G401 (cell line): Measurements from ENCODE around the gene ALDH1A2. TPM values are rescaled to one million over a fixed set of nuclear protein-coding genes. Genes with fewer than 3 reads are reported as not detected.

Source experiments
- DNase-seq: peaks from one replicate; pipeline ENCODE4 v3.0.0-alpha.2; 2015; ENCODE audit warnings: low spot score
- in situ Hi-C: cut with HindIII; loops from 2 replicates; pipeline ENCODE4 v1.10.0; 2016; ENCODE audit warnings: low sequenced_read_pairs, mixed read lengths
- total RNA-seq: library from RNA; depleted of rRNA; stranded (reverse); fragments of >200 nt; shearing (Covaris generic); gene quantifications from 2 replicates; pipeline ENCODE4 v1.2.3, GENCODE V29; 2014

The ALDH1A2 gene
- total RNA-seq, 1 experiment from 2014 or later = not detected

DNA sequence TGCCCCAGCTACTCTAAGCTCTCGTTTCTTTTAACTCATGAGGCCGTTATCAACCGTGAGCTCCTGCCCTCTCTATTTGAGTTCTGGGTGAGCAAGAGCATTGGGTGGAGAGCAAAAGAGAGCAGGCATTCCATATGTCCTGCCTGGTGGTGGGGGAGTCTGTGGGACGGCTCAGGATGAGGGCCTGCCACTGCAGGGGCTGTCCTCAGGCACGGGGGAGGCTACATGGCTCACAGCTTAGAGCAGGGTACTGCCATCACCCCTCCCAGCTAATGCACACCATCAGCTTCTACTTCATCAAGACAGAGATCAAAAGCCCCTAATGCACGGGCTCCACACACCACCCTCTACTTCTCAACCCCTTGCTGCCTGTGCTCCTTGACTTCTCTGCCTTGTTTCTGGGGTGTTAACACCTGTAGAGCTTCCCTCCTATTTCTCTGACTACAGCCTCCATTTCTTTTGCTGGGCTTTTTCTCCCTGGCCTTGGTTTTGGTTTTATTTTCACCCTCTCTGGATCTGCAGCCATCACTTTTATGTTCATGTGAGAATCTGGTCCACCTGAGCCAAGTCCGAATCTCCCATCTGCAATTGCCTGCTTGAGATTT, 114.1 kb downstream of the ALDH1A2 start:
- no peak for DNase-seq
- in situ Hi-C loops = no loop called here

DNA sequence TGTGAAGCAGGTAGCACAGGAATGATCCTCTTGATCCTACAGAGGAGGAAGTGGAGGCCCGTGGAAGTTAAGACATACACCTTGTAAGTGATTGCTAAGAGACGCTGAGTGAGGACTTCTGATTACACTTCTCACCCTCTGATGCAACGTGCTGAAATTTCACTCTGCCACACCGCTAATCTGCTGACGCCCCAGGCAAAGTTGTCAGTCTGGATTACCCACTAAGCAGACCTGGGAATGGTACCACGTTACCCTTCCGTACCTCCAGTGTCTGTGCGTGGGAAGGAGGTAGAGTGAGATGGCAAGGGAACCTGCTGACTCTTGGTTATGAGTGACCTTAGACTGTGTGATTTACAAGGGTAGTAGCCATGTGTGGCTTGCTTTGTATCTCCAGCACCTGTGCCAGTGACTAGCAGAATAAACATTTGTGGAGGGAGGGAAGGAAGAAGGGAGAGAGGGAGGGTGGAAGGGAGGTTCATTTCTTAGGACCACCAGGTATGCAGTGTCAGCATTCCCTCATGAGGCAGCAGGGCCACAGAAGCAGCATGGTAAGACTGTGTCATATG, 115.0 kb downstream of the ALDH1A2 start:
- in situ Hi-C loops = no loop called here
- DNase-seq = no peak

- no peak for DNase-seq
- in situ Hi-C loops = no loop called here
Measured at GRCh38 chr15:57949374-57949943, 116.1 kb downstream of the ALDH1A2 start.

- in situ Hi-C loops = no loop called here
- DNase-seq = no peak
Measured at GRCh38 chr15:57948351-57949289, 116.9 kb downstream of the ALDH1A2 start.

DNA sequence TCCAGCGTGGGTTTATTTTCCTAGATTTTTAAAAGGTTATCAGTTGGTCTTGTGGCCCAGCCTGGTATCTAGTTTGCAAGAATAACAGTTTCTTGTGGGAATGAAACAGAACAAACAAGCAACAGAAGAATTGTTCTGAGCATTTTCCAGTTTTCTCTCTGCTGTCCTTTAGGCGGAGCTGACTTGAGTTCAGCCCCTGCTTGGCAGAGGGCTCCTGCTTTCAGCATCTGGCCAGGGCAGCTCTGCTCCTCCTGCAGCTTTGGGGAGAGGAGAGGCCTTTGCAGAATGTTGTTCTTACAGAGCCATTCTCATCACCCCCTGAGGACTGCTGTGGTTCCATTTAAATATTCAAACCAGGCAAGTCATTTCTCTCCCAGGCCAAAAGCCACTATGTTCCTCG, 117.7 kb downstream of the ALDH1A2 start:
- in situ Hi-C loops = no loop called here
- DNase-seq = no peak

- DNase-seq = no peak
- in situ Hi-C loops = no loop called here
Measured at GRCh38 chr15:57947282-57947681, 118.2 kb downstream of the ALDH1A2 start.

- DNase-seq = no peak
- in situ Hi-C loops = no loop called here
Measured at GRCh38 chr15:57946491-57947048, 118.9 kb downstream of the ALDH1A2 start.

- in situ Hi-C loops = no loop called here
- no peak for DNase-seq
Measured at GRCh38 chr15:57945616-57946015, 119.9 kb downstream of the ALDH1A2 start.

GRCh38 chr15:57943754-57944420, 121.6 kb downstream of the ALDH1A2 start:
- in situ Hi-C loops = no loop called here
- DNase-seq = no peak

- in situ Hi-C loops = no loop called here
- no peak for DNase-seq
Measured at GRCh38 chr15:57943171-57943570, 122.3 kb downstream of the ALDH1A2 start.

DNA sequence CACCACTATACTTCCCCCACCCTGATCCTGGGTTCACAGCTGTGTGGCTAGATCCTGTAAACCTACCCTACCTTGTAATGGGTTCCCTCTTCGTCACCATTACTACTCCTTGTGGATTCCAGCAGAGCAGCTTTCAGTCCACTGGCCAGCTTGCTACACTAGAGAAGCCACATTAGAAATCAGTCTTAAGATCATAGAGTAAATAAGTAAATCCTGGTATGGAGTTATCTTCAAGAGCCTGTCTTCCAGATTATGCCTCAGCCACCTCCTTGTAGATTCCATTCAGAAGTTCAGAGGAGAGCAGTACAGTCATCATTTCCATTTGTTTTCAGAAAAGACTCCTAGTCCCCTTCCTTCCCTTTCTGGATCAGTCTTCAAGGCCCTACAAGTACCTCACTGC, 123.7 kb downstream of the ALDH1A2 start:
- in situ Hi-C loops = no loop called here
- DNase-seq = no peak

DNA sequence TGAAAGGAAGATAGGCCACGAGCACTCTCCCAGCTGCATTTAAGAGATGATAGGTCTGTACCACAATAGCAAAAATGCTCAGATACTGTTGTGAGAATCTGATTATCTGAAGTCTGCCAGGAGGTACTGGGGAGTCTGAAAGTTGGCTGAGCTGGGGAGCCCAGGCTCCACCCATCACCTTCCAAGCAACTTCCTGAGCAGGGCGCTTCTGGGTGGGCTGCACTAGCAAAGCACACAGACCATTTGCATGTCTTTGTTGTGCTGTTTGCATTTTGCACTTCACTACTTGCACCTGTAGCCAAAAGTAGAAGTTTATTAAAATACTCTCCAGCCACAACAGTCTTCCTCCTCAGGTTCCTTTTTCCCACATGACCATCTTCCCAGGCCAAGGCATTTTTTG, 133.2 kb downstream of the ALDH1A2 start:
- DNase-seq = no peak
- in situ Hi-C loops = no loop called here

DNA sequence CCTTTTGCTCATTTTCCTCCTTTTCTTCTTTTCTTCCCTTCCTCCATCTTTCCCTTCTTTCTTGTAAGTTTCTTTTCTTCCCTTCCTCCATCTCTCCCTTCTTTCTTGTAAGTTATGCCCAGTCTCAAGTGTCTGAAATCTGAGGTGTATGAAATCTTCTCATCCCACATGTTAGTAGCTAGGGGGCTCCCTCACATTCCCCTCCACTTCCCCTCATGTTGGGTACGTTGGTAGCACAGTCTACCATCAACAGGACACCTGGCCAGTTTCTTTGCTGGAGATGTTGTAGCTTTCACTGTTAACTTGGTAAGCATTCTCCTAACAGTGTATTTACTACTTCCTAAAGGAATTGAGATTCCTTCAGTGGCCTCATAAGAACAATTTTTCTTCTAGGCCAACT, 133.9 kb downstream of the ALDH1A2 start:
- DNase-seq = no peak
- in situ Hi-C loops = no loop called here

GRCh38 chr15:57927091-57927631, 138.3 kb downstream of the ALDH1A2 start:
- DNase-seq = no peak
- in situ Hi-C loops = no loop called here

GRCh38 chr15:57925650-57926049, 139.9 kb downstream of the ALDH1A2 start:
- in situ Hi-C loops = no loop called here
- no peak for DNase-seq

DNA sequence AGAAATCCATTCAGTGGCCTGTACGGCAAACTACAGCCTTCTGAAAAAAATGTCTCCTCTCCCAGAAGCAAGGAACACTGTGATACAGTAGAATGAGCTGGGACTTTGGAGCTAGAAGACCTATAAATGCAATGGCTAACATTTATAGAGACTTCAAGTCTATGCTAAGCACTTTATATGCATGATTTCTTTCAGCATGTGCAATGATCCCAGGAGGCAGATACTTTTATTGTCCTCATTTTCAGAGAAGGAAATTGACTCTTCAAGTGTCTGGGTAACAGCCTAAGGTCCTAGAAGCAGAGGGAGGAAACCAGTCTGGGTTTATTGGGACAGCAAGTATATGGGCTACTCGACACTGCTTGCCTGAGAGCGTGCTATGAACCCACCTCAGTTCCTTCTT, 140.9 kb downstream of the ALDH1A2 start:
- in situ Hi-C loops = no loop called here
- DNase-seq = no peak

DNA sequence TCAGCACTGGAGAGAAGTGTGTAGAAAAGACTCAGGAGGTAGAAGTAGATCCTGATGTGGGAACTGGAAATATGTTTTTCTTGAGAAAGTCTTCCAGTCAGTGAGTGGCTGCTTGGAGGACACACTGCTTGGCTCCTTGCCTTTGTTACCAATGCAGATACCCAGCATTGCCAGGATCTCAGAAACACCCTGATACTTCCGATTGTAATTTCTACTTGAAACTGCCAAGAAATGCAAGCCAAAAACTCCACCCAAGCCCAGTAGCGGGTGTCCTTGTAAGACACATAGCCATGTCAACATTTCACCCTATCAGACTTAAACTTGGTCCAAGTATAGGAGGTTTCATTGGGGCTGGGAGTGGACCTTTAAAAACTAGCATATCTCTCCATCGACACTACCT, 141.8 kb downstream of the ALDH1A2 start:
- in situ Hi-C loops = no loop called here

GRCh38 chr15:57923306-57923705, 142.2 kb downstream of the ALDH1A2 start:
- no peak for DNase-seq
- in situ Hi-C loops = no loop called here

More for the DNA sequence above, 141.8 kb downstream of the ALDH1A2 start:
- DNase-seq = no peak

DNA sequence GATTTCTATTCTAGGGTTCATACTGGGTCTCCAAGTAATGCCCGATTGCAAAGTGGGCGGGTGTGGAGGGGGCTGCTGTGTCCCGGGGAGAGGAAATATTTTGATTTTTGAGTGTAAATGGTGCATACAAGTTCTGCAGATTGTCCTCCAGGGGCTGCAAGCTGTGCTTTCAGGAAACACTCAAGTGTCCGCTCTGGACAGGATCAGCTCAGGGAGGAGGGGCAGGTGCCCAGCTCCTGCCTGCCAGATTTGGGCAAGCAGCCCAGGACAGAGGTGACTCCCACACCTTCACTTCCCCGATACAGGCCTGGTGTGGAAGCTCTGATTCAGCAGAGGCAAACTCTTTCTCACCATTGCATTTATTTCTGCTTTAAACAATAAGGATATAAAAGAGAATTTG, 142.7 kb downstream of the ALDH1A2 start:
- in situ Hi-C loops = no loop called here
- no peak for DNase-seq
